Activated CD4-positive, alpha-beta T cell treated with anti-CD3 and anti-CD28 coated beads for 48 hours (primary cell): Measurements from ENCODE around the gene CD180.
"Not testable (repeated sequence)": the region's sequence is repeated elsewhere in the genome, so short reads cannot be mapped to it uniquely, and the experiment has no call there.

Experiments used
- DNase-seq: peaks from one replicate; pipeline ENCODE4 v3.0.0-alpha.2; 2020

The CD180 gene

DNA sequence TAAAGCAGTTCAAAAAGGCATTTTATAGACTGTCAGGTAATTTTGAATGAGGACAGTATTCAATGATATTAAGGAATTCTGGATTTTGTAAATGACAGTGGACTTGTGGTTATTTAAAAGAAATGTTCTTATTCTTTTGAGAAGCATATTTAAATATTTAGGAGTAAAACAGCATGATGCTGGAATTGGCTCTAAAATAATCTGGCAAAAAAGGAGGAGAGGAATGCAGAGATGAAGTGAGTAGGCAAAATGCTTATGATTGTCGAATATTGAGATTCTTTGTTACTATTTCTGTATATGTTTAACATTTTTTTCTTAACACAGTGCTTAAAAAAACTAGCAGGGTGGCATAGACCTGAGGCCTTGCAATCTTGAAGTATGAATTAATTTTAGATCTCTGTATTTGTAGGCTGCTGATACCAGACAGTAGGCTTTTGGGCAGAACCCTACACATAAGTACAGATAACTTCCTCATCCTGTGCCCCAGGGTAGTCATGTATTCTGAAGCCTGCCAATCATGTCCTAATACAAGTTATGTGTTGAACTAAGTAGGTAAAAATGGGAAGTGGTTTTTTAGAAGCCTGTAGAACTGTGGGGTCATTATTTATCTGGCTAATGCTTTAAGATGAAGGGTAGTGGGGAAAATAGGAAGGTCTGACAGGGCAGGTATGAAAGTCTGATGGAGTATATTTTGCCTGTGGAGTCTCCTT is 9.4 kb downstream of the CD180 start:
- no peak for DNase-seq

DNA sequence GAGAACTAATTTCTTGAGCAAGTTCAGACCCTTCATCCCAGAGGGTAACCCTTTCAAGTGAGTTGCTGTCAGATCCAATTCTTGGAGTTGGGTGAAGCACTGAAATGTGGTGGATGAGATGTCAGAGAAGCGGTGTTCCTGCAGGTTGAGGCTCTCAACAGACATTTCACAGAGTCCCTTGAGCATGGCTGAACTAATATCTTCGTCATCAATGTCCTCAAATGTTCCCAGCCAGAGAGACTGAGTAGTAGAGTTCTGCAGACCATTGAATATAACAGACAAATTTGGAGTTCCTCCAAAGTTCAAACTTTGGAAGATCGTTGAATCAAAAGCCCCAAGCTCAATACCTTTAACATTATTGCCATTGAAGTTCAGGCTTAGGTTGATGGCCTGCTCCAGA is 12.7 kb downstream of the CD180 start:
- no peak for DNase-seq

DNA sequence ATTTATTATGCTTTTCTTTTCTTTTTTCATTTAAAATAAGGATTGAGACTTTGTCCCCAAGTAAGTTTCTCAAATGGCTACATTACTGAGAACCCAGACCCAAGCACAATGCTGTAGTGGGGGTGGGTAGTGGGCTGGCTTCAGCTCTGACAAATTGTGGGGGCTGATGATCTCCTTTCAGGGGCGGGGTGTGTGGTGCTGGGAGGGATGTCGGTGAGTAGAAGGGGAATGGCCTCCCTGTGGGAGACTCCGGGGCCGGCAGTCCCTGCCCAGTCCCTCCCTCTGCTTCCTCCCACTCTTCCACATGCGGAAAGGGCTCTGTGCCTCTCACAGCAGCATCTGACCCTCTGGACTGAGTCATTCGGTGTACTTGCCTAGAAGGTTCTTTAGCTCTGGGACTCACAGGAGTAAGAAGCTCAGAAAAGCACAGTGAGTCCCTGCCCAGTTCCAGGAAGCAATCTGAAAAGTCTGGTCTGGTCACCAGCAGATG is 14.3 kb downstream of the CD180 start:
- no peak for DNase-seq

DNA sequence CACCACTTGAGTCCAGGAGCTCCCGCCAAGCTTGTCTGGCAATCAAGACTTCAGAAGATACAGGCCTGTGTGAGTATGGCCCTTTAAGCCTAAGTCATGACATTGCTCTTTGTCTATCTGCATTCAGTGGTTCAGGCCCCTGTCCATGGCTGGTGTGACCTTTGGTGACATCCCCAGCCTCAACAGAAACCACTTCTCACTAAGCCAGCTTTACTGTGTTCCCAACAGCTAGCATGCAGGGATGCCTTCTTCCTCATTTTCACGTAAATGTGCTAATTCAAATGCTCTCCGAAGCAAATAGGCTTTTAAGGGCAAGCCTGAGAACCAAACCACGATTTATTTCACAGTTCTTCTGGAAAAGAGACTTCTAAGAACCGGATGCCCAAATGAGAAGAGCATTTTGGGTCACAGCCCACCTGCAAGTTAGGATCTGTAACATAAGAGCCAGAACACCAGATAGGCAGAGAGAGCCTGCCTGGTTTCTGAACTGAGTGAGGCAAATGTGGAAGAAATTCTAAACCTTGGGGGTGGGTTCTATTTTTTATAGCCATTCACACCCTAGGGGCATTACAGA is 14.9 kb downstream of the CD180 start:
- DNase-seq = no peak

DNA sequence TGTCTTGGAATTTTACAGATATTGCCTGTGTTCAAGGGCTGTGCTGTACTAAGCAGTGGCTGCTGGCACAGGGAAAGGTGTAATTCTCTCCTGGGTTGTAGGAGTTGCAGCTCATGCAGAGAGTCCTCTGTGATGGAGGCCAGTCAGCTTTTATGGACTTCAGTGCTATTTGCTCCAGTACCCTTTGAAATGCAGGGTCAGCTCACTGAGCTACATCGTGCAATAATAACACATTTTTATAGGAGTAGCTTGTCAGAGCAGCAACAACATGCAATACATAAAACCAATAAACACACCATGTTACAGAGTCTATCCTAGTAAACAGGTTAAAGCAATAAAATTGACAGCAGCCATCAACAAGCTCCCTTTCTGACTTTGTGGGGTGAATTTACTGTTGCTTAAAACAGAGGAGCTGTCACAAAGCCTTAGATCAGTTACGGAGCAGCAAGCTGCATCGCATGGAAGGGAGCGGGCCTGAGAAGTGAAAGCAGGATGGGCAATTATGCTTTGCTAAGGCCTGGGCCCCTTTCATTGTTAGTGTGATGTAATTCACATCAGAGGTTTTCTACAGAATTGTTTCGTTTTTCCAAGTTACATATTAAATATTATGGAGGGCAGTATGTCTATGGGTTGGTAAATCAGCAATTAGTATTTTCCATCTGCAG is 16.8 kb downstream of the CD180 start:
- no peak for DNase-seq

DNA sequence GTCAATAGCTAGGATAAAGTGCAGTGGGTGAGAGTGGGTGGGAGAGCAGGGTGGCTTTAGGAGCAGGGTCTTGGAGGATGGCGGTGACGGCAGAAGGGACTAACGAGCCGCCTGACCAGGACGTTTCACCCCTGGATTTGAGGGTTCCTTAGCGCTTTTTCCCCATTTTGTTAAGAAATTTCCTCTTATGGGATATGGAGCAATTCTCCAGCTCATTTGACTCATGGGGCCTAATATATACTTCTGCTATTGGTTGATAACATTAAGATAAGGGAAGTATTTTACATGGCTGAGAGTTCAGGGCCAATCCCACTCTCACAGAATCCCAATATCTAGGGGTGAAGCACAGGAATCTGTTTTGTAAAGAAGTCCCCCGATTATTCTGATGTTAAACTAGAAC is 17.6 kb downstream of the CD180 start:
- DNase-seq = no peak

DNA sequence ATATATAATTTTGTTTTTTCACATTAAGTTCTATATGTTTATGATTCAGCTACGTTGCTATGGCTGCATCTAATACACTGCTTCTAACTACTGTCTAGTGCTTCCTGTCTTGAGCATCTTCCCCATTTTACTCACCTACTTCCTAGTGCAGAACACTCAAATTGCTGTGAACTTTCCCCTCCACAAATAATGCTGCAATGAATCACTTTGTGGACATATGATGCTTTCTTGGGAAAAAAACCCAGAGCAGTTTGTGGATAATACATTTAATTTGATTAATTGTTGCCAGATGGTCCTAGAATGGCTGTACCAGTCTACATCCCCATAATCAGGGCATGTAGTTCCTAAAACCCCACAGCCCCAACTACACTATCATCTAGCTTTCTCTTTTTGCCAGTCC is 18.5 kb downstream of the CD180 start:
- no peak for DNase-seq

DNA sequence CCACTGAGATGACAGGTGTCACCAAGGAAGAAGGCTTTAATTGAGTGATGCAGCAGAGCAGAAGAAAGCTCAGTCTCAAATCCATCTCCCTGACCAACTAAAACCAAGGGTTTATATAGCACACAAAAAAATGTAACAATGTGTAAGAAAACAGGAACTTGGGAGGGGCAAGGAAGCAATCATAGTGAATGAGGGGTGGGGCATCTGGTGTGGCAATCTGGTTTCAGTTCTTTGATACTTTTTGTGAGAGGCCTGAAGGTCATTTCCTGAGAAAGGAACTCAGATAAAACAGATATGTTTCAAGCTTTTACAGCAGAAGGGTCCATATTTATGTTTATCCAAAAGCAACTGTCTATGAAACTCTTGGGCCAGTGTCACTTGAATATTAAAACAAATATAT is 19.7 kb downstream of the CD180 start:
- no peak for DNase-seq

DNA sequence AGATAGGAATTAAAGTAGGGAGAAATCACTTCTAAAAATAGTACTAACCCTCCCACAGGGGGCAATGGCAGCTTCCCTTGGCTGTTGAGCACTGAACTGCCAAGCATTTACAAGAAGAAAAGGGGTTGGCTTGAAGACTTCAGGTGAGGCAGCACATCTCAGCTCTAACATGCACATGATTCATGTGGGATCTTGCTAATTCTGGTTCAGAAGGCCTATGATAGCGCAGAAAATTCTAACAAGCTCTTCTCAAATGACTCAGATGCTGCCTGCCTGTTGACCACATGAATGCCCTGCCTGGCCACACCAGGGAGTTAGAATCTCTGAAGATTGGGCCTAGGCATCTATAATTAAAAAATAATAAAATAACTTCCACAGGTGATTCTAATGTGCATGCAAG is 22.6 kb downstream of the CD180 start:
- no peak for DNase-seq

DNA sequence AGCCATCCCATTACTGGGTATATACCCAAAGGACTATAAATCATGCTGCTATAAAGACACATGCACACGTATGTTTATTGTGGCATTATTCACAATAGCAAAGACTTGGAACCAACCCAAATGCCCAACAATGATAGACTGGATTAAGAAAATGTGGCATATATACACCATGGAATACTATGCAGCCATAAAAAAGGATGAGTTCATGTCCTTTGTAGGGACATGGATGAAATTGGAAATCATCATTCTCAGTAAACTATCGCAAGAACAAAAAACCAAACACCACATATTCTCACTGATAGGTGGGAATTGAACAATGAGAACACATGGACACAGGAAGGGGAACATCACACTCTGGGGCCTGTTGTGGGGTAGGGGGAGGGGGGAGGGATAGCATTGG is 23.2 kb downstream of the CD180 start:
- not testable (repeated sequence) for DNase-seq

DNA sequence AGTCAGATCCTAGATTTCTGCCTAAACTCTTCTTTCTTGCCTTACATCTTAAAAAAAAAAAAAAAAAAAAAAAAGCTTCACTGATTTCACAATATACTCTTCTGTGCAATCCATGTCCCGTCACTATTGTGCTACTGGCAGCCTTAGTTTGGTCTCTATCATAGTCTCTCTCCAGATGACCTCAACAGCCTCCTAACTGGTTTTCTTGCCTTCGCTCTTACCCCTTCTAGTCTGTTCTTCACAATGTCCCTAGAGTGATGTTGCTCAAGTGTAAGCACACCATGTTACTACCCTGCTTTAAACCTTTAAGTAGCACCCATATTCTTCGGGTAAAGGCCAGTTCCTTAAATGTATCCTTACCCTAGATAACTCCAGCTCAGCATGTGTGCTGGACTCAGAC is 25.8 kb downstream of the CD180 start:
- DNase-seq = no peak

DNA sequence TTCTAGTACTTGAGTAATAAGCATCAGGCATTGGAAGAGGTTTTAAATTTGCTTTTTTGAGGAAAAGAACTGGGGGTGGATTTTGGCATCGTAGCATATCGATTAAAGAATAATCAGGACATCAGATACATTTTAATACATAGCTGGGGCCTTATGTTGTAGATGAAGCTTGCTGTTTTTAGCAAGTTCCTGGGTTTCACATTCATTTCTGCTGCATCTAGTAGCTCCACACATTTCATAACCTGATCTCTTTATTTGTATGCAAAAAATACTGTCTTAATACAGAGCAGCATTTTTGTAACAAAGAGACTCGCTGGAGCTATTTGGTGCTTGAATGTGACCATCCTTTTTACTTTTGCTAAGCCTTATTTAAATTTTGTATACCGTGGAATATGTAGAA is 28.5 kb downstream of the CD180 start:
- no peak for DNase-seq

DNA sequence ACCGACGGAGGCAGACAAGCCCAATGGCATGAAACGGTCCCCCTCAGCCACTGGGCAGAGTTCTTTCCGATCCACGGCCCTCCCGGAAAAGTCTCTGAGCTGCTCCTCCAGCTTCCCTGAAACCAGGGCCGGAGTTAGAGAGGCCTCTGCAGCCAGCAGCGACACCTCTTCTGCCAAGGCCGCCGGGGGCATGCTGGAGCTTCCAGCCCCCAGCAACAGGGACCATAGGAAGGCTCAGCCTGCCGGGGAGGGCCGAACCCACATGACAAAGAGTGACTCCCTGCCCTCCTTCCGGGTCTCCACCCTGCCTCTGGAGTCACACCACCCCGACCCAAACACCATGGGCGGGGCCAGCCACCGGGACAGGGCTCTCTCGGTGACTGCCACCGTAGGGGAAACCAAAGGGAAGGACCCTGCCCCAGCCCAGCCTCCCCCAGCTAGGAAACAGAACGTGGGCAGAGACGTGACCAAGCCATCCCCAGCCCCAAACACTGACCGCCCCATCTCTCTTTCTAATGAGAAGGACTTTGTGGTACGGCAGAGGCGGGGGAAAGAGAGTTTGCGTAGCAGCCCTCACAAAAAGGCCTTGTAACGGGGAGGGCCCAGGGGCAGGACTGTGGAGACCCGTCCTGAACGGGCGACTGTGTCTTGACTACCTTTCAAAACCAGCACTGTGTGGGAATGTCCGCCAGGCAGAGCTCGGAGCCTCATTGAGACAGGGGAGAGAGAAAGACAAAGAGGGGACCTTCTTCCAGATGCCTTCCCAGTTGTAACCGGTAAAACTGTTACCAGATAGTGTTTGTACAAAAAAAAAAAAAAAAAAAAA is 29.9 kb downstream of the CD180 start:
- peak; percentile 82 for DNase-seq

DNA sequence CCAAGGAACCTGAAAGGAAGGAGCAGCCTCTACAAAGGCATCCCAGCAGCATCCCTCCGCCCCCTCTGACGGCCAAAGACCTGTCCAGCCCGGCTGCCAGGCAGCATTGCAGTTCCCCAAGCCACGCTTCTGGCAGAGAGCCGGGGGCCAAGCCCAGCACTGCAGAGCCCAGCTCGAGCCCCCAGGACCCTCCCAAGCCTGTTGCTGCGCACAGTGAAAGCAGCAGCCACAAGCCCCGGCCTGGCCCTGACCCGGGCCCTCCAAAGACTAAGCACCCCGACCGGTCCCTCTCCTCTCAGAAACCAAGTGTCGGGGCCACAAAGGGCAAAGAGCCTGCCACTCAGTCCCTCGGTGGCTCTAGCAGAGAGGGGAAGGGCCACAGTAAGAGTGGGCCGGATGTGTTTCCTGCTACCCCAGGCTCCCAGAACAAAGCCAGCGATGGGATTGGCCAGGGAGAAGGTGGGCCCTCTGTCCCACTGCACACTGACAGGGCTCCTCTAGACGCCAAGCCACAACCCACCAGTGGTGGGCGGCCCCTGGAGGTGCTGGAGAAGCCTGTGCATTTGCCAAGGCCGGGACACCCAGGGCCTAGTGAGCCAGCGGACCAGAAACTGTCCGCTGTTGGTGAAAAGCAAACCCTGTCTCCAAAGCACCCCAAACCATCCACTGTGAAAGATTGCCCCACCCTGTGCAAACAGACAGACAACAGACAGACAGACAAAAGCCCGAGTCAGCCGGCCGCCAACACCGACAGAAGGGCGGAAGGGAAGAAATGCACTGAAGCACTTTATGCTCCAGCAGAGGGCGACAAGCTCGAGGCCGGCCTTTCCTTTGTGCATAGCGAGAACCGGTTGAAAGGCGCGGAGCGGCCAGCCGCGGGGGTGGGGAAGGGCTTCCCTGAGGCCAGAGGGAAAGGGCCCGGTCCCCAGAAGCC is 30.8 kb downstream of the CD180 start:
- DNase-seq = peak; percentile 89

DNA sequence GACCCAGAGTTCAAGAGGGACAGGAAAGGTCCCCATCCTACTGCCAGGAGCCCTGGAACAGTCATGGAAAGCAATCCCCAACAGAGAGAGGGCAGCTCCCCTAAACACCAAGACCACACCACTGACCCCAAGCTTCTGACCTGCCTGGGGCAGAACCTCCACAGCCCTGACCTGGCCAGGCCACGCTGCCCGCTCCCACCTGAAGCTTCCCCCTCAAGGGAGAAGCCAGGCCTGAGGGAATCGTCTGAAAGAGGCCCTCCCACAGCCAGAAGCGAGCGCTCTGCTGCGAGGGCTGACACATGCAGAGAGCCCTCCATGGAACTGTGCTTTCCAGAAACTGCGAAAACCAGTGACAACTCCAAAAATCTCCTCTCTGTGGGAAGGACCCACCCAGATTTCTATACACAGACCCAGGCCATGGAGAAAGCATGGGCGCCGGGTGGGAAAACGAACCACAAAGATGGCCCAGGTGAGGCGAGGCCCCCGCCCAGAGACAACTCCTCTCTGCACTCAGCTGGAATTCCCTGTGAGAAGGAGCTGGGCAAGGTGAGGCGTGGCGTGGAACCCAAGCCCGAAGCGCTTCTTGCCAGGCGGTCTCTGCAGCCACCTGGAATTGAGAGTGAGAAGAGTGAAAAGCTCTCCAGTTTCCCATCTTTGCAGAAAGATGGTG is 31.6 kb downstream of the CD180 start:
- DNase-seq = no peak

DNA sequence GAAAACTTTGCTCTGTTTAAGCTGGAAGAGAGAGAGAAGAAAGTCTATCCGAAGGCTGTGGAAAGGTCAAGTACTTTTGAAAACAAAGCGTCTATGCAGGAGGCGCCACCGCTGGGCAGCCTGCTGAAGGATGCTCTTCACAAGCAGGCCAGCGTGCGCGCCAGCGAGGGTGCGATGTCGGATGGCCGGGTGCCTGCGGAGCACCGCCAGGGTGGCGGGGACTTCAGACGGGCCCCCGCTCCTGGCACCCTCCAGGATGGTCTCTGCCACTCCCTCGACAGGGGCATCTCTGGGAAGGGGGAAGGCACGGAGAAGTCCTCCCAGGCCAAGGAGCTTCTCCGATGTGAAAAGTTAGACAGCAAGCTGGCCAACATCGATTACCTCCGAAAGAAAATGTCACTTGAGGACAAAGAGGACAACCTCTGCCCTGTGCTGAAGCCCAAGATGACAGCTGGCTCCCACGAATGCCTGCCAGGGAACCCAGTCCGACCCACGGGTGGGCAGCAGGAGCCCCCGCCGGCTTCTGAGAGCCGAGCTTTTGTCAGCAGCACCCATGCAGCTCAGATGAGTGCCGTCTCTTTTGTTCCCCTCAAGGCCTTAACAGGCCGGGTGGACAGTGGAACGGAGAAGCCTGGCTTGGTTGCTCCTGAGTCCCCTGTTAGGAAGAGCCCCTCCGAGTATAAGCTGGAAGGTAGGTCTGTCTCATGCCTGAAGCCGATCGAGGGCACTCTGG is 32.6 kb downstream of the CD180 start:
- no peak for DNase-seq

DNA sequence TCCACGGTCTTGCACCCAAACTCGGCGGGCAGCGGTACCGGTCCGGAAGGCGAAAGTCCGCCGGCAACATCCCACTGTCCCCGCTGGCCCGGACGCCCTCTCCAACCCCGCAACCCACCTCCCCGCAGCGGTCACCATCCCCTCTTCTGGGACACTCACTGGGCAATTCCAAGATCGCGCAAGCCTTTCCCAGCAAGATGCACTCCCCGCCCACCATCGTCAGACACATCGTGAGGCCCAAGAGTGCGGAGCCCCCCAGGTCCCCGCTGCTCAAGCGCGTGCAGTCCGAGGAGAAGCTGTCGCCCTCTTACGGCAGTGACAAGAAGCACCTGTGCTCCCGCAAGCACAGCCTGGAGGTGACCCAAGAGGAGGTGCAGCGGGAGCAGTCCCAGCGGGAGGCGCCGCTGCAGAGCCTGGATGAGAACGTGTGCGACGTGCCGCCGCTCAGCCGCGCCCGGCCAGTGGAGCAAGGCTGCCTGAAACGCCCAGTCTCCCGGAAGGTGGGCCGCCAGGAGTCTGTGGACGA is 33.3 kb downstream of the CD180 start:
- DNase-seq = no peak

DNA sequence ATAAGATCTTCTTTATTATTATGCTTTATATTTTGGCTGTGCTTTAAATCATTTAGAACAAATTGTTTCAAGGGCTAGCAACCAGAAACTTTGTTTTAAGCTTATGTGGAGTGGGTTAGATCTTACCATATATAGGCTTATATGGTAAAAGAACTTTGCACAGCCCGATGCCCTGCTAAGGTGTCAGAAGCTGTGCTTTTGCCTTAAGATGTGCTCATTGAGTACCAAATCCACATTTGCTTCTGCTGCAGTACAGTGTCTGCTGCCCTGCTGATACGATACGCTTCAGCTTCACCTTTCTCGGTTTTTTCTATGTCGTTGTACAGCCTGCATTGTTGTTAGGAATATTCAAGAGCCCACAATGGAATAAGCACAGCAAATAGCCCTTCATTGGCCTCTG is 34.8 kb downstream of the CD180 start:
- DNase-seq = no peak

DNA sequence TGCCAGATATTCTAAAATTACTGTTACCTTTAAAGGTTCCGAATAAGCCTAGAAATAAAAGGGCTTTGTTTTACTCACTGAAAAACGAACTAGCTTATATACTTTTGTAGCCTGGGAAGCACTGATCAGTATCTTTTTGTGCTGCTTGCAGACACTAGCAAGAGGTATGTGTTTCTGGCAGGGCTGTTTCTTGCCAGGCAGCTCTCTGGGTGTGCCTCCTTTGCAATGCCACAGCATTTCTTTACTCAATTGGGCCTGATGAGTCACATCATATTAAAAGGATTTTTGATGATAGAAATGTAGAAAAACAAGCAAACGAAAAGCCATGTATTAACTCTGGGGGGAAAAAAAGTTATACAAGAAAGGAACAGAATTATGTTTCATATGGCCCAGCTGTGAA is 35.6 kb downstream of the CD180 start:
- peak; percentile 37 for DNase-seq

DNA sequence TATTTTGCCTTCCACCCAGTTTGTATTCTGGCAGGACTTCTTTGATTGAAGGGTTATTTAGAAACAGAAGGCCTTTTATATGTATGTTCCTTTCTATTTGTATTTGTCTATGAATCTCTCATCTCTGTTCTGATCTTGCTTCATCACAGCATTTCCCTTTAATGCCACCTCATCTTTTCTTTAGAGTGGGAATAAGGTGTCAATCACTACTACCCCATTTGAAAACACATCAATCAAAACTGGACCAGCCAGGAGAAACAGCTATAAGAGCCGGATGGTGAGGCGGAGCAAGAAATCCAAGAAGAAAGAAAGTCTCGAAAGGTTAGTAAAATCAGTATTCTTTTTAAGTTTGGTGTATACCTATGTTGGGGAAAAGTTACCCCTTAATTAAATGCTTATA is 36.3 kb downstream of the CD180 start:
- DNase-seq = no peak
